ENCODE data around the gene PCLO. TPM values are rescaled to one million over a fixed set of nuclear protein-coding genes. Genes with fewer than 3 reads are reported as not detected.

Gene PCLO
- total RNA-seq, 2 experiments from 2014 or later: 0.35 to 1.4 TPM

- Histone ChIP-seq H3K9me3 (ENCODE audit: low read length) (no peaks in the 10 kb centered on the region), H3K4me1 (ENCODE audit: insufficient read depth, low read length, poor library complexity, severe bottlenecking) (no peaks in the 10 kb centered on the region), H3K4me2 (ENCODE audit: low read length) (no peak overlapping the region), H2AFZ (ENCODE audit: low read length) (no peak overlapping the region), H3K36me3 (ENCODE audit: insufficient read depth, low read length) (no peaks in the 10 kb centered on the region), H3K4me3 (ENCODE audit: low read depth, low read length, poor library complexity, severe bottlenecking) (no peak overlapping the region), H4K20me1 (ENCODE audit: insufficient read depth, low read length) (no peaks in the 10 kb centered on the region), H3K79me2 (ENCODE audit: insufficient read depth, low read depth, low read length) (no peaks in the 10 kb centered on the region), H3K9me2 (ENCODE audit: insufficient read depth, low read length) (no peaks in the 10 kb centered on the region), H3K27ac (ENCODE audit: low read depth, low read length, poor library complexity, severe bottlenecking) (no peak overlapping the region)
- intact Hi-C loops (cut with micrococcal nuclease; ENCODE audit: unreplicated experiment): no loop called here
- TF ChIP-seq, protein P1, sequence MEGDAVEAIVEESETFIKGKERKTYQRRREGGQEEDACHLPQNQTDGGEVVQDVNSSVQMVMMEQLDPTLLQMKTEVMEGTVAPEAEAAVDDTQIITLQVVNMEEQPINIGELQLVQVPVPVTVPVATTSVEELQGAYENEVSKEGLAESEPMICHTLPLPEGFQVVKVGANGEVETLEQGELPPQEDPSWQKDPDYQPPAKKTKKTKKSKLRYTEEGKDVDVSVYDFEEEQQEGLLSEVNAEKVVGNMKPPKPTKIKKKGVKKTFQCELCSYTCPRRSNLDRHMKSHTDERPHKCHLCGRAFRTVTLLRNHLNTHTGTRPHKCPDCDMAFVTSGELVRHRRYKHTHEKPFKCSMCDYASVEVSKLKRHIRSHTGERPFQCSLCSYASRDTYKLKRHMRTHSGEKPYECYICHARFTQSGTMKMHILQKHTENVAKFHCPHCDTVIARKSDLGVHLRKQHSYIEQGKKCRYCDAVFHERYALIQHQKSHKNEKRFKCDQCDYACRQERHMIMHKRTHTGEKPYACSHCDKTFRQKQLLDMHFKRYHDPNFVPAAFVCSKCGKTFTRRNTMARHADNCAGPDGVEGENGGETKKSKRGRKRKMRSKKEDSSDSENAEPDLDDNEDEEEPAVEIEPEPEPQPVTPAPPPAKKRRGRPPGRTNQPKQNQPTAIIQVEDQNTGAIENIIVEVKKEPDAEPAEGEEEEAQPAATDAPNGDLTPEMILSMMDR (conservative IDR thresholded peaks at IDR 0.05; ENCODE audit: low read length): no peak
- TF ChIP-seq EZH2phosphoT487 (IDR thresholded peaks at IDR 0.05; ENCODE audit: borderline replicate concordance, low read depth, low read length): no peak
- no TSS peak for BruUV-seq (replicated peaks)
- POLR2A ChIA-PET: interaction anchor here (0.5 kb wide), 1 partner anchor 260 kb away, joined by 3 read pairs; no protein-coding TSS in a partner anchor
- no peak for DNase-seq (ENCODE audit: low spot score)
- CTCF ChIA-PET (ENCODE audit: unreplicated experiment): no interaction called here
These were observed 341.6 kb downstream of the PCLO start for GRCh38 chr7:82821037-82821436.

- ChIA-PET POLR2A (no interaction called here), CTCF (ENCODE audit: unreplicated experiment) (no interaction called here)
- Histone ChIP-seq H4K20me1 (ENCODE audit: insufficient read depth, low read length) (no peaks in the 10 kb centered on the region), H3K9me3 (ENCODE audit: low read length) (no peaks in the 10 kb centered on the region), H3K4me2 (ENCODE audit: low read length) (no peak overlapping the region), H3K4me3 (ENCODE audit: low read depth, low read length, poor library complexity, severe bottlenecking) (no peak overlapping the region), H3K9me2 (ENCODE audit: insufficient read depth, low read length) (no peaks in the 10 kb centered on the region), H2AFZ (ENCODE audit: low read length) (no peak overlapping the region), H3K36me3 (ENCODE audit: insufficient read depth, low read length) (no peaks in the 10 kb centered on the region), H3K4me1 (ENCODE audit: insufficient read depth, low read length, poor library complexity, severe bottlenecking) (no peaks in the 10 kb centered on the region), H3K27ac (ENCODE audit: low read depth, low read length, poor library complexity, severe bottlenecking) (no peak overlapping the region), H3K79me2 (ENCODE audit: insufficient read depth, low read depth, low read length) (no peaks in the 10 kb centered on the region)
- TF ChIP-seq EZH2phosphoT487 (IDR thresholded peaks at IDR 0.05; ENCODE audit: borderline replicate concordance, low read depth, low read length): no peak
- TF ChIP-seq, protein P1 (conservative IDR thresholded peaks at IDR 0.05; ENCODE audit: low read length): no peak
- no TSS peak for BruUV-seq (replicated peaks)
- DNase-seq (ENCODE audit: low spot score): no peak
- intact Hi-C loops (cut with micrococcal nuclease; ENCODE audit: unreplicated experiment): no loop called here
These were observed 344.5 kb downstream of the PCLO start for GRCh38 chr7:82818171-82818570.

GRCh38 chr7:82816272-82816671 is 346.4 kb downstream of the PCLO start:
- CTCF ChIA-PET (ENCODE audit: unreplicated experiment): no interaction called here
- H3K4me3 ChIP-seq (ENCODE audit: low read depth, low read length, poor library complexity, severe bottlenecking): no peak overlapping the region
- TF ChIP-seq EZH2phosphoT487 (IDR thresholded peaks at IDR 0.05; ENCODE audit: borderline replicate concordance, low read depth, low read length): no peak
- TF ChIP-seq, protein P1 (conservative IDR thresholded peaks at IDR 0.05; ENCODE audit: low read length): peak; percentile 34; the same call in 1 of the 2 replicates
- no peak overlapping the region for H3K27ac ChIP-seq (ENCODE audit: low read depth, low read length, poor library complexity, severe bottlenecking)
- H3K4me2 ChIP-seq (ENCODE audit: low read length): no peak overlapping the region
- H4K20me1 ChIP-seq (ENCODE audit: insufficient read depth, low read length): no peaks in the 10 kb centered on the region
- no peaks in the 10 kb centered on the region for H3K79me2 ChIP-seq (ENCODE audit: insufficient read depth, low read depth, low read length)
- DNase-seq (ENCODE audit: low spot score): no peak
- H3K9me3 ChIP-seq (ENCODE audit: low read length): no peaks in the 10 kb centered on the region
- BruUV-seq (replicated peaks): no TSS peak
- H2AFZ ChIP-seq (ENCODE audit: low read length): no peak overlapping the region
- POLR2A ChIA-PET: interaction anchor here (0.7 kb wide), 1 partner anchor 801 kb away, joined by 3 read pairs; no protein-coding TSS in a partner anchor
- H3K4me1 ChIP-seq (ENCODE audit: insufficient read depth, low read length, poor library complexity, severe bottlenecking): no peaks in the 10 kb centered on the region
- no peaks in the 10 kb centered on the region for H3K36me3 ChIP-seq (ENCODE audit: insufficient read depth, low read length)
- H3K9me2 ChIP-seq (ENCODE audit: insufficient read depth, low read length): no peaks in the 10 kb centered on the region
- intact Hi-C loops (cut with micrococcal nuclease; ENCODE audit: unreplicated experiment): no loop called here
